H9 (cell line): ENCODE data around the gene ALDH6A1. TPM values are rescaled to one million over a fixed set of nuclear protein-coding genes. Genes with fewer than 3 reads are reported as not detected.

Experiments
- DNase-seq: peaks from one replicate; pipeline ENCODE4 v3.0.0-alpha.2; 2017
- H2AFZ ChIP-seq: one replicate; pipeline ENCODE4 v1.6.1; 2013; ENCODE audit warnings: mild to moderate bottlenecking, low read length, control low read depth, moderate library complexity
- H2AK5ac ChIP-seq: 2 replicates; pipeline ENCODE4 v1.6.1; 2013; ENCODE audit warnings: low read length, control low read depth, mixed read lengths; ENCODE audit not compliant: insufficient read length
- H2BK120ac ChIP-seq: one replicate; pipeline ENCODE4 v1.6.1; 2013; ENCODE audit warnings: low read depth, mild to moderate bottlenecking, low read length, control low read depth, inconsistent platforms; ENCODE audit not compliant: poor library complexity, severe bottlenecking
- H2BK12ac ChIP-seq: 2 replicates; pipeline ENCODE4 v1.6.1; 2013; ENCODE audit warnings: low read length, control low read depth, mixed read lengths, low read depth; ENCODE audit not compliant: insufficient read length
- H2BK15ac ChIP-seq: 2 replicates; pipeline ENCODE4 v1.6.1; 2013; ENCODE audit warnings: low read depth, low read length, control low read depth
- H2BK20ac ChIP-seq: one replicate; pipeline ENCODE4 v1.6.1; 2013; ENCODE audit warnings: low read depth, mild to moderate bottlenecking, low read length, control low read depth, inconsistent platforms; ENCODE audit not compliant: poor library complexity, severe bottlenecking
- H2BK5ac ChIP-seq: 2 replicates; pipeline ENCODE4 v1.6.1; 2013; ENCODE audit warnings: low read length, control low read depth, mixed read lengths; ENCODE audit not compliant: insufficient read length
- H3K14ac ChIP-seq: 2 replicates; pipeline ENCODE4 v1.6.1; 2013; ENCODE audit warnings: low read length, control low read depth; ENCODE audit not compliant: insufficient read depth
- H3K18ac ChIP-seq: 2 replicates; pipeline ENCODE4 v1.6.1; 2013; ENCODE audit warnings: low read depth, mild to moderate bottlenecking, mixed read lengths, low read length, control low read depth; ENCODE audit not compliant: insufficient read length
- H3K23ac ChIP-seq: 2 replicates; pipeline ENCODE4 v1.6.1; 2013; ENCODE audit warnings: low read length, control low read depth, mixed read lengths, low read depth; ENCODE audit not compliant: insufficient read length
- H3K23me2 ChIP-seq: 2 replicates; pipeline ENCODE4 v1.6.1; 2013; ENCODE audit warnings: low read depth, mild to moderate bottlenecking, mixed read lengths, low read length, control low read depth; ENCODE audit not compliant: insufficient read length, poor library complexity, severe bottlenecking
- H3K27ac ChIP-seq: 2 replicates; pipeline ENCODE4 v1.5.1; 2013; ENCODE audit warnings: low read length, control low read depth, mixed read lengths, low read depth; ENCODE audit not compliant: insufficient read length
- H3K27me3 ChIP-seq: 2 replicates; pipeline ENCODE4 v1.6.1; 2013; ENCODE audit warnings: low read length, control low read depth, inconsistent platforms; ENCODE audit not compliant: insufficient read depth
- H3K4ac ChIP-seq: 2 replicates; pipeline ENCODE4 v1.6.1; 2013; ENCODE audit warnings: low read depth, mild to moderate bottlenecking, control low read depth, inconsistent platforms, low read length, moderate library complexity
- H3K4me1 ChIP-seq: 2 replicates; pipeline ENCODE4 v1.6.1; 2013; ENCODE audit warnings: low read length, control low read depth, inconsistent platforms; ENCODE audit not compliant: insufficient read depth
- H3K4me2 ChIP-seq: 2 replicates; pipeline ENCODE4 v1.6.1; 2013; ENCODE audit warnings: low read length, control low read depth, mixed read lengths; ENCODE audit not compliant: insufficient read length, insufficient read depth
- H3K56ac ChIP-seq: 2 replicates; pipeline ENCODE4 v1.6.1; 2013; ENCODE audit warnings: low read depth, mild to moderate bottlenecking, mixed read lengths, low read length, control low read depth; ENCODE audit not compliant: insufficient read length
- H3K79me1 ChIP-seq: 2 replicates; pipeline ENCODE4 v1.6.1; 2013; ENCODE audit warnings: low read depth, mild to moderate bottlenecking, moderate library complexity, low read length, control low read depth, inconsistent platforms; ENCODE audit not compliant: insufficient read depth, poor library complexity, severe bottlenecking
- H3K79me2 ChIP-seq: 2 replicates; pipeline ENCODE4 v1.6.1; 2013; ENCODE audit warnings: low read length, control low read depth, inconsistent platforms; ENCODE audit not compliant: insufficient read depth
- H3K9ac ChIP-seq: 2 replicates; pipeline ENCODE4 v1.6.1; 2013; ENCODE audit warnings: low read length, control low read depth, mixed read lengths; ENCODE audit not compliant: insufficient read length; ENCODE audit errors: extremely low read depth
- H3K9me3 ChIP-seq: one replicate; pipeline ENCODE4 v1.6.1; 2013; ENCODE audit warnings: low read depth, low read length, inconsistent platforms; ENCODE audit not compliant: control insufficient read depth
- H3T11ph ChIP-seq: one replicate; pipeline ENCODE4 v1.6.1; 2013; ENCODE audit warnings: mild to moderate bottlenecking, low read length, control low read depth, inconsistent platforms
- H4K20me1 ChIP-seq: one replicate; pipeline ENCODE4 v1.6.1; 2013; ENCODE audit not compliant: control insufficient read depth, insufficient read length, insufficient read depth
- H4K5ac ChIP-seq: 2 replicates; pipeline ENCODE4 v1.6.1; 2013; ENCODE audit warnings: low read depth, mild to moderate bottlenecking, mixed read lengths, low read length, control low read depth; ENCODE audit not compliant: insufficient read length
- H4K8ac ChIP-seq: replicated peaks from 2 replicates; pipeline ENCODE4 v1.6.1; 2013; ENCODE audit warnings: low read length, control low read depth, mixed read lengths, low read depth; ENCODE audit not compliant: insufficient read length
- H4K91ac ChIP-seq: 2 replicates; pipeline ENCODE4 v1.6.1; 2013; ENCODE audit warnings: low read depth, mild to moderate bottlenecking, moderate library complexity, mixed read lengths, low read length, control low read depth; ENCODE audit not compliant: insufficient read length
- H3K27ac Mint-ChIP-seq, 3 experiments: 2 replicates in 2 of 3; 3 replicates in 1 of 3; pipeline ENCODE4 v1.8.0; 2020 to 2021; ENCODE audit warnings: mixed read lengths in 3 of 3, mild to moderate bottlenecking in 1 of 3, moderate library complexity in 1 of 3
- H3K27me3 Mint-ChIP-seq: 2 replicates; pipeline ENCODE4 v1.8.0; 2021; ENCODE audit warnings: low read depth, mild to moderate bottlenecking, moderate library complexity, mixed read lengths
- H3K36me3 Mint-ChIP-seq, 3 experiments: 2 replicates in 2 of 3; 3 replicates in 1 of 3; pipeline ENCODE4 v1.8.0; 2020 to 2021; ENCODE audit warnings: low read depth in 3 of 3, mixed read lengths in 3 of 3; ENCODE audit not compliant: insufficient read depth in 1 of 3
- H3K4me1 Mint-ChIP-seq, 2 experiments: 2 replicates each; pipeline ENCODE4 v1.8.0; 2020; ENCODE audit warnings: mixed read lengths in 2 of 2
- H3K4me3 Mint-ChIP-seq, 2 experiments: 2 replicates in 1 of 2; 3 replicates in 1 of 2; pipeline ENCODE4 v1.8.0; 2020 to 2021; ENCODE audit warnings: mild to moderate bottlenecking in 2 of 2, mixed read lengths in 2 of 2, moderate library complexity in 1 of 2
- H3K9me3 Mint-ChIP-seq, 2 experiments: 2 replicates in 1 of 2; 3 replicates in 1 of 2; pipeline ENCODE4 v1.8.0; 2020; ENCODE audit warnings: mild to moderate bottlenecking in 2 of 2, mixed read lengths in 2 of 2, moderate library complexity in 1 of 2
- WGBS: extraction: QIAGEN DNeasy Blood & Tissue Kit; methylation state at CpG from one replicate; pipeline ENCODE4 v1.1.7; 2013; ENCODE audit warnings: missing lambda C conversion rate, low lambda C conversion rate, mixed read lengths; ENCODE audit not compliant: insufficient read length; ENCODE audit errors: extremely low coverage; 5-methylcytosine and 5-hydroxymethylcytosine counted together
- total RNA-seq: library from RNA; stranded (reverse); gene quantifications from 2 replicates; pipeline ENCODE4 v1.2.1, GENCODE V29; 2021
- TF ChIP-seq, protein P1 (sequence below): fragments of 200-600 bp; sonication (generic); conservative IDR thresholded peaks from 3 replicates; pipeline ENCODE4 v1.8.0; 2021; ENCODE audit warnings: antibody characterized with exemption, mild to moderate bottlenecking

Gene ALDH6A1
- total RNA-seq, 1 experiment from 2014 or later = 37.8 TPM

DNA sequence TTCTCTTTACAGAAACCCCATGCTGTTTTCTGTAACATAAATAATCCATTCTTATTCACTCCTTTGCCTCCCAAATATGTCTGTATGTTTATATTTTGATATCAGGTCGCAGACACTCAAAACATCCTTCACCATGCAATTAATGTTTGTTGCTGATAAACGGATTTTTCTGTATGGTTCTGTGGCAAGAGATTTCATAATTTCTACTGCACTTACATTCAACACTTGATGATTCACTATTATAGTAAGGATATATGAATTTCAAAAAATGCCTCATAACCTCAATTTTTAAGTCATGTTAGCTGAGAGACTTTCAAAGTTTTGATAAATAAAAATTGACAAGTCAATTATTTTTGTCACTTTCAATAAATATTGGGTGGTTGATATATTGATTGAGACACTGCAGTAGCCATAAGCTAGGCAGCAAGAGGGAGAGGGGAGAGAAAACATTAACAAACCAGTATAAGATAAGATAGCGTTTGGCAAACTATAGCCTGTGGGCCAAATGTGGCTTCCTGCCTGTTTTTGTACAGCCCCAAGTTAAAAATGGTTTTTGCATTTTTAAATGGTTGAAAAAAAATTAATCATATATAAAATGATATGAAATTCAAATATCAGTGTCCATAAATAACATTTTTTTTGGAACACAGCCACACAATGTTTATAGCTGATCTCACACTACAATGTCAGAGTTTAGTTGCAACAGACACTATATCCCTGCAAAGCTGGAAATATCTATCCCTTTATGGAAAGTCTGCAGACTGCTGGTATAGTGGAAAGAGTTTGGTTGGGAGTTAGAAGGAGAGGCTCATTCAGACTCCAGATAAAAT, 18.3 kb downstream of the ALDH6A1 start:
- H3K4ac ChIP-seq = no peak overlapping the region
- Mint-ChIP-seq H3K36me3 (peaks cover 0 to 65% (median 61%) of the 10 kb centered on the region in 3 experiments; a peak in 6 of 7 replicates), H3K27ac (no peak overlapping the region), H3K27me3 (no peaks in the 10 kb centered on the region), H3K4me1 (no peaks in the 10 kb centered on the region), H3K4me3 (no peak overlapping the region), H3K9me3 (no peaks in the 10 kb centered on the region)
- H3K9ac ChIP-seq = no peak overlapping the region
- H3K27me3 ChIP-seq = no peaks in the 10 kb centered on the region
- no peak overlapping the region for H2BK5ac ChIP-seq
- H4K5ac ChIP-seq = no peak overlapping the region
- H2BK15ac ChIP-seq = no peak overlapping the region
- no peak overlapping the region for H4K91ac ChIP-seq
- no peak overlapping the region for H3T11ph ChIP-seq
- H3K14ac ChIP-seq = no peak overlapping the region
- H2BK120ac ChIP-seq = no peak overlapping the region
- no CpG with 5 or more reads among the region's 3 CpGs for WGBS
- H2AFZ ChIP-seq = no peak overlapping the region
- H2BK12ac ChIP-seq = no peak overlapping the region
- H2BK20ac ChIP-seq = no peak overlapping the region
- no peaks in the 10 kb centered on the region for H3K9me3 ChIP-seq
- no peak overlapping the region for H4K8ac ChIP-seq
- TF ChIP-seq, protein P1, sequence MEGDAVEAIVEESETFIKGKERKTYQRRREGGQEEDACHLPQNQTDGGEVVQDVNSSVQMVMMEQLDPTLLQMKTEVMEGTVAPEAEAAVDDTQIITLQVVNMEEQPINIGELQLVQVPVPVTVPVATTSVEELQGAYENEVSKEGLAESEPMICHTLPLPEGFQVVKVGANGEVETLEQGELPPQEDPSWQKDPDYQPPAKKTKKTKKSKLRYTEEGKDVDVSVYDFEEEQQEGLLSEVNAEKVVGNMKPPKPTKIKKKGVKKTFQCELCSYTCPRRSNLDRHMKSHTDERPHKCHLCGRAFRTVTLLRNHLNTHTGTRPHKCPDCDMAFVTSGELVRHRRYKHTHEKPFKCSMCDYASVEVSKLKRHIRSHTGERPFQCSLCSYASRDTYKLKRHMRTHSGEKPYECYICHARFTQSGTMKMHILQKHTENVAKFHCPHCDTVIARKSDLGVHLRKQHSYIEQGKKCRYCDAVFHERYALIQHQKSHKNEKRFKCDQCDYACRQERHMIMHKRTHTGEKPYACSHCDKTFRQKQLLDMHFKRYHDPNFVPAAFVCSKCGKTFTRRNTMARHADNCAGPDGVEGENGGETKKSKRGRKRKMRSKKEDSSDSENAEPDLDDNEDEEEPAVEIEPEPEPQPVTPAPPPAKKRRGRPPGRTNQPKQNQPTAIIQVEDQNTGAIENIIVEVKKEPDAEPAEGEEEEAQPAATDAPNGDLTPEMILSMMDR = no peak
- no peak overlapping the region for H3K27ac ChIP-seq
- H3K4me2 ChIP-seq = no peak overlapping the region
- H3K23ac ChIP-seq = no peak overlapping the region
- H3K79me2 ChIP-seq = no peaks in the 10 kb centered on the region
- no peak overlapping the region for H3K56ac ChIP-seq
- no peak overlapping the region for H2AK5ac ChIP-seq
- no peaks in the 10 kb centered on the region for H3K23me2 ChIP-seq
- H3K4me1 ChIP-seq = no peaks in the 10 kb centered on the region
- no peak for DNase-seq
- no peak overlapping the region for H3K18ac ChIP-seq
- no peaks in the 10 kb centered on the region for H3K79me1 ChIP-seq
- no peaks in the 10 kb centered on the region for H4K20me1 ChIP-seq
